B cell (primary cell): ENCODE results near the gene ATP5ME. TPM values are rescaled to one million over a fixed set of nuclear protein-coding genes. Genes with fewer than 3 reads are reported as not detected.

Experiments used
- ATAC-seq: fragments of 200-7000 bp; cut with Tn5 transposase; one replicate; pipeline ENCODE4 v1.10.0; 2021; ENCODE audit warnings: low read depth, mild to moderate bottlenecking, moderate number of reproducible peaks, moderate library complexity
- CTCF ChIA-PET: fragments of 350-600 bp; sonication (Branson Sonifier 250); formaldehyde crosslinking; loops from one replicate; lab custom pipeline; 2021; ENCODE audit warnings: antibody characterized with exemption, inconsistent platforms; lab: Charles Lee
- POLR2A ChIA-PET: fragments of 350-600 bp; sonication (Branson Sonifier 250); formaldehyde crosslinking; loops from one replicate; lab custom pipeline; 2021; ENCODE audit warnings: antibody characterized with exemption; lab: Charles Lee
- DNase-seq: peaks from one replicate; pipeline ENCODE4 v3.0.0; 2013
- H2AFZ ChIP-seq: 2 replicates; pipeline ENCODE4 v1.6.1; 2012; ENCODE audit warnings: mild to moderate bottlenecking, low read depth, low read length; ENCODE audit not compliant: insufficient read depth, poor library complexity, severe bottlenecking
- H3K27ac ChIP-seq, 2 donors: 1 replicate in 1 of 2; 2 replicates in 1 of 2; pipeline ENCODE4 v1.5.1; 2012 to 2013; ENCODE audit warnings: low read length in 2 of 2, mild to moderate bottlenecking in 2 of 2, moderate library complexity in 1 of 2
- H3K27me3 ChIP-seq, 4 experiments: fragments of 200-600 bp in 1 of 4; sonication (generic) in 1 of 4; replicated peaks in 1 of 4; 1 replicate in 2 of 4; 2 replicates in 2 of 4; pipeline versions ENCODE4 v1.6.1 to v1.7.0; 2013 to 2016; ENCODE audit warnings: low read length in 3 of 4, mild to moderate bottlenecking in 2 of 4, mixed read lengths in 1 of 4, moderate library complexity in 1 of 4; ENCODE audit not compliant: insufficient read depth in 4 of 4, control insufficient read depth in 3 of 4; ENCODE audit errors: control extremely low read depth in 1 of 4
- H3K36me3 ChIP-seq, 2 experiments: replicated peaks in 1 of 2; 1 replicate in 1 of 2; 2 replicates in 1 of 2; pipeline versions ENCODE4 v1.6.1 to v1.7.1; 2013; ENCODE audit warnings: low read length in 1 of 2; ENCODE audit not compliant: insufficient read depth in 2 of 2, control insufficient read depth in 1 of 2; ENCODE audit errors: control extremely low read depth in 1 of 2, extremely low read depth in 1 of 2
- H3K4me1 ChIP-seq, 2 donors: fragments of 200-600 bp in 1 of 2; sonication (generic) in 1 of 2; 1 replicate in 1 of 2; 2 replicates in 1 of 2; pipeline versions ENCODE4 v1.5.1 to v1.6.1; 2013 to 2017; ENCODE audit warnings: low read length in 2 of 2; ENCODE audit not compliant: control insufficient read depth in 2 of 2, insufficient read depth in 2 of 2
- H3K4me2 ChIP-seq: replicated peaks from 2 replicates; pipeline ENCODE3; 2012; ENCODE audit warnings: mild to moderate bottlenecking, low read depth, low read length; ENCODE audit not compliant: poor library complexity, severe bottlenecking
- H3K4me3 ChIP-seq, 5 experiments: fragments of 200-600 bp in 1 of 5; sonication (generic) in 1 of 5; 1 replicate in 3 of 5; 2 replicates in 2 of 5; pipeline versions ENCODE4 v1.5.1 to v1.7.0; 2011 to 2016; ENCODE audit warnings: low read length in 4 of 5, mild to moderate bottlenecking in 4 of 5, low read depth in 2 of 5, control low read depth in 1 of 5, moderate library complexity in 1 of 5; ENCODE audit not compliant: insufficient read depth in 1 of 5; ENCODE audit errors: control extremely low read depth in 1 of 5, extremely low read depth in 1 of 5
- H3K79me2 ChIP-seq: fragments of 200-600 bp; sonication (generic); one replicate; pipeline ENCODE4 v1.6.0; 2016; ENCODE audit warnings: low read length; ENCODE audit not compliant: control insufficient read depth, insufficient read depth
- H3K9ac ChIP-seq: fragments of 200-600 bp; sonication (generic); 2 replicates; pipeline ENCODE4 v1.6.1; 2017; ENCODE audit warnings: mild to moderate bottlenecking, low read length, moderate library complexity
- H3K9me3 ChIP-seq, 3 donors: one replicate each; pipeline versions ENCODE4 v1.6.1 to v1.7.1; 2013; ENCODE audit warnings: low read length in 2 of 3; ENCODE audit not compliant: control insufficient read depth in 2 of 3, insufficient read depth in 1 of 3; ENCODE audit errors: control extremely low read depth in 1 of 3
- H4K20me1 ChIP-seq: 2 replicates; pipeline ENCODE4 v1.6.0; 2012; ENCODE audit warnings: mild to moderate bottlenecking, low read length; ENCODE audit not compliant: insufficient read depth, control insufficient read depth, poor library complexity, severe bottlenecking
- H3K27ac Mint-ChIP-seq: one replicate; pipeline ENCODE4 v1.8.0; 2021; ENCODE audit warnings: mixed read lengths
- H3K27me3 Mint-ChIP-seq: one replicate; pipeline ENCODE4 v1.8.0; 2021; ENCODE audit warnings: mixed read lengths
- H3K4me1 Mint-ChIP-seq: one replicate; pipeline ENCODE4 v1.8.0; 2021; ENCODE audit warnings: mixed read lengths
- H3K4me3 Mint-ChIP-seq: one replicate; pipeline ENCODE4 v1.8.0; 2021; ENCODE audit warnings: mixed read lengths
- H3K9me3 Mint-ChIP-seq: one replicate; pipeline ENCODE4 v1.8.0; 2022; ENCODE audit warnings: mixed read lengths; ENCODE audit not compliant: insufficient read depth
- CTCF ChIP-seq: fragments of 200-600 bp; IDR thresholded peaks from one replicate; pipeline ENCODE4 v1.8.0; 2022; ENCODE audit warnings: antibody characterized with exemption, mild to moderate bottlenecking
- EZH2 ChIP-seq: IDR thresholded peaks from 2 replicates; pipeline ENCODE4 v1.6.1; 2012; ENCODE audit warnings: borderline replicate concordance, low read depth, mild to moderate bottlenecking, moderate library complexity, low read length; ENCODE audit not compliant: insufficient read depth, poor library complexity, severe bottlenecking
- WGBS: methylation state at CpG from one replicate; pipeline ENCODE4 v1.1.5; 2013; ENCODE audit warnings: missing lambda C conversion rate; ENCODE audit not compliant: insufficient coverage; 5-methylcytosine and 5-hydroxymethylcytosine counted together
- intact Hi-C: fragments of 100-400 bp; cut with micrococcal nuclease; formaldehyde crosslinking; loops from one replicate; pipeline ENCODE4 v1.10.0; 2022
- polyA plus RNA-seq: library from polyadenylated mRNA; depleted of rRNA; stranded (reverse); fragments of >200 nt; gene quantifications from 2 replicates; pipeline ENCODE4 v1.2.3, GENCODE V29; 2012
- total RNA-seq, 2 donors: library from RNA; stranded (reverse); fragments of 120-200 nt in 1 of 2; gene quantifications; 1 replicate in 1 of 2; 2 replicates in 1 of 2; pipeline versions ENCODE4 v1.2.3 to v1.2.4, GENCODE V29; 2013 to 2022

ATP5ME gene
- total and polyA plus RNA-seq, 2 donors (not counting 1 experiment from before 2014, with no cell fraction given) = 129 to 153 TPM

DNA sequence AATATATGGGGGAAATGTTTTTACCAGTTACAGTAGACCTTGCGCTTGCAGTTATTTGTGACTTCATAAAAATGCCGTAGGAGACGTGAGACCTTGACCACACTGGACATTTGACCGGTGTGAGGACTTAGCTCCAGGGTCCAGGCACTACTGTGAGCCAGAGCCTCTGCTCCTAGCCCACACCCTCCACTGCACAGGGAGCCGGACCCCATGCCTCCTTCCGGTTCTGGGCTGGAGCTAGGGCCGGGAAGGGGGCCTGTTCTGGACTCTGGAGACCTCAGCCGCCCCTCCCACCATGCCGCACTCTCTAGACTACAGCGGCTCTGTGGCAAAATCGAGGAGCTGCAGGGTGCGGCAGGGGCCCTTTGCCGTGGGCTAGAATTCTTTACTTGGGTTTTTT, 36.8 kb upstream of the ATP5ME start:
- ChIA-PET CTCF (interaction anchor here (1.1 kb wide), 1 partner anchor 31 kb away, joined by 3 read pairs; no protein-coding TSS in a partner anchor), POLR2A (no interaction called here)
- H3K27me3 Mint-ChIP-seq = no peaks in the 10 kb centered on the region
- peaks cover 12 to 24% of the 10 kb centered on the region in 2 donors for H3K4me1 ChIP-seq
- no peak overlapping the region for H3K9ac ChIP-seq
- DNase-seq (no peak), ATAC-seq (no peak)
- H3K4me2 ChIP-seq = no peak overlapping the region
- H3K4me1 Mint-ChIP-seq = peaks cover 37% of the 10 kb centered on the region
- WGBS = 93% methylated on average over 11 of the region's 13 CpGs
- no peaks in the 10 kb centered on the region for H3K27me3 ChIP-seq
- intact Hi-C loops = no loop called here
- H2AFZ ChIP-seq = no peak overlapping the region
- H3K4me3 ChIP-seq = no peak overlapping the region
- no peak overlapping the region for H3K4me3 Mint-ChIP-seq
- no peaks in the 10 kb centered on the region for H3K9me3 ChIP-seq
- no peak for TF ChIP-seq EZH2
- no peak for TF ChIP-seq CTCF
- H3K27ac ChIP-seq = no peak overlapping the region
- H3K36me3 ChIP-seq = peaks cover 0 to 12% of the 10 kb centered on the region in 2 experiments
- H4K20me1 ChIP-seq = peaks cover 71% of the 10 kb centered on the region
- H3K27ac Mint-ChIP-seq = no peak overlapping the region
- no peaks in the 10 kb centered on the region for H3K9me3 Mint-ChIP-seq
- H3K79me2 ChIP-seq = peaks cover 95% of the 10 kb centered on the region

- peaks cover 68% of the 10 kb centered on the region for H4K20me1 ChIP-seq
- peaks cover 38% of the 10 kb centered on the region for H3K4me1 Mint-ChIP-seq
- H3K4me3 ChIP-seq = no peak overlapping the region
- no peak overlapping the region for H3K4me2 ChIP-seq
- no peak for DNase-seq
- 97% methylated on average over 8 of the region's 9 CpGs for WGBS
- H3K9me3 ChIP-seq = no peaks in the 10 kb centered on the region
- H3K36me3 ChIP-seq = peaks cover 0 to 12% of the 10 kb centered on the region in 2 experiments
- peaks cover 14 to 26% of the 10 kb centered on the region in 2 donors for H3K4me1 ChIP-seq
- H3K4me3 Mint-ChIP-seq = no peak overlapping the region
- TF ChIP-seq EZH2 (no peak), CTCF (no peak)
- intact Hi-C loops = no loop called here
- no peak overlapping the region for H2AFZ ChIP-seq
- H3K79me2 ChIP-seq = peaks cover 96% of the 10 kb centered on the region
- H3K9me3 Mint-ChIP-seq = no peaks in the 10 kb centered on the region
- H3K27ac Mint-ChIP-seq = peak overlapping the region; percentile 15
- ATAC-seq = no peak
- no peak overlapping the region for H3K9ac ChIP-seq
- no peaks in the 10 kb centered on the region for H3K27me3 Mint-ChIP-seq
- H3K27me3 ChIP-seq = no peaks in the 10 kb centered on the region
- ChIA-PET CTCF (interaction anchor here (1.1 kb wide), 1 partner anchor 32 kb away, joined by 3 read pairs; no protein-coding TSS in a partner anchor), POLR2A (no interaction called here)
- no peak overlapping the region for H3K27ac ChIP-seq
These were observed 36.0 kb upstream of the ATP5ME start for GRCh38 chr4:710116-710515.
